SK-N-SH treated with all-trans-retinoic acid at 6 μM for 48 hours (cell line): ENCODE measurements around the gene HEMK1.

Experiments used
- ATAC-seq: fragments of 200-7000 bp; cut with Tn5 transposase; 3 replicates; pipeline ENCODE4 v1.9.1; 2020; ENCODE audit warnings: mild to moderate bottlenecking, moderate library complexity
- CSDC2 ChIP-seq: fragments of 250-450 bp; sonication (Bioruptor Pico); IDR thresholded peaks from 2 replicates; pipeline ENCODE4 v1.5.0; 2020; ENCODE audit warnings: mild to moderate bottlenecking, moderate library complexity
- GLIS3 ChIP-seq: fragments of 250-450 bp; sonication (Bioruptor Pico); IDR thresholded peaks from 2 replicates; pipeline ENCODE4 v1.5.0; 2020; ENCODE audit warnings: mild to moderate bottlenecking, moderate library complexity
- PPARA ChIP-seq: fragments of 250-450 bp; sonication (Bioruptor Pico); IDR thresholded peaks from 2 replicates; pipeline ENCODE4 v1.5.0; 2020; ENCODE audit warnings: mild to moderate bottlenecking, borderline replicate concordance
- RARB ChIP-seq: fragments of 250-450 bp; sonication (Bioruptor Pico); IDR thresholded peaks from 2 replicates; pipeline ENCODE4 v1.8.0; 2021; ENCODE audit warnings: mild to moderate bottlenecking, moderate library complexity
- TCF4 ChIP-seq: fragments of 250-450 bp; sonication (Bioruptor Pico); IDR thresholded peaks from 2 replicates; pipeline ENCODE4 v1.8.0; 2021; ENCODE audit warnings: mild to moderate bottlenecking, moderate library complexity, borderline replicate concordance
- TOX ChIP-seq: fragments of 250-450 bp; sonication (Bioruptor Pico); IDR thresholded peaks from 2 replicates; pipeline ENCODE4 v1.8.0; 2021; ENCODE audit warnings: mild to moderate bottlenecking, moderate library complexity, borderline replicate concordance
- ZC3H10 ChIP-seq: fragments of 250-450 bp; sonication (Bioruptor Pico); IDR thresholded peaks from 2 replicates; pipeline ENCODE4 v1.5.1; 2021; ENCODE audit warnings: mild to moderate bottlenecking, moderate library complexity
- ZFP3 ChIP-seq: fragments of 250-450 bp; sonication (Bioruptor Pico); IDR thresholded peaks from 2 replicates; pipeline ENCODE4 v1.5.0; 2020; ENCODE audit warnings: mild to moderate bottlenecking, moderate library complexity
- ZFP30 ChIP-seq: fragments of 450-650 bp; formaldehyde crosslinking; IDR thresholded peaks from 2 replicates; pipeline ENCODE4 v1.5.0; 2022; ENCODE audit warnings: mild to moderate bottlenecking, moderate library complexity
- ZNF70 ChIP-seq: fragments of 450-650 bp; formaldehyde crosslinking; IDR thresholded peaks from 2 replicates; pipeline ENCODE4 v1.5.0; 2020; ENCODE audit warnings: mild to moderate bottlenecking, moderate library complexity
- ZNF8 ChIP-seq: fragments of 450-650 bp; formaldehyde crosslinking; IDR thresholded peaks from 2 replicates; pipeline ENCODE4 v1.5.0; 2020; ENCODE audit warnings: mild to moderate bottlenecking, moderate library complexity
- TF ChIP-seq, protein P1 (sequence below): fragments of 250-450 bp; sonication (Bioruptor Pico); IDR thresholded peaks from 2 replicates; pipeline ENCODE4 v1.8.0; 2021; ENCODE audit warnings: low read depth, mild to moderate bottlenecking, moderate library complexity, borderline replicate concordance
- TF ChIP-seq, protein P2 (sequence below): fragments of 250-450 bp; sonication (Bioruptor Pico); IDR thresholded peaks from 2 replicates; pipeline ENCODE4 v1.5.1; 2021; ENCODE audit warnings: mild to moderate bottlenecking, moderate library complexity
- TF ChIP-seq, protein P3 (sequence below): fragments of 250-450 bp; sonication (Bioruptor Pico); IDR thresholded peaks from 2 replicates; pipeline ENCODE4 v1.5.0; 2020; ENCODE audit warnings: mild to moderate bottlenecking, moderate library complexity
- TF ChIP-seq, protein P4 (sequence below): fragments of 250-450 bp; sonication (Bioruptor Pico); IDR thresholded peaks from 2 replicates; pipeline ENCODE4 v1.8.0; 2020; ENCODE audit warnings: mild to moderate bottlenecking, moderate library complexity, borderline replicate concordance

HEMK1 gene

DNA sequence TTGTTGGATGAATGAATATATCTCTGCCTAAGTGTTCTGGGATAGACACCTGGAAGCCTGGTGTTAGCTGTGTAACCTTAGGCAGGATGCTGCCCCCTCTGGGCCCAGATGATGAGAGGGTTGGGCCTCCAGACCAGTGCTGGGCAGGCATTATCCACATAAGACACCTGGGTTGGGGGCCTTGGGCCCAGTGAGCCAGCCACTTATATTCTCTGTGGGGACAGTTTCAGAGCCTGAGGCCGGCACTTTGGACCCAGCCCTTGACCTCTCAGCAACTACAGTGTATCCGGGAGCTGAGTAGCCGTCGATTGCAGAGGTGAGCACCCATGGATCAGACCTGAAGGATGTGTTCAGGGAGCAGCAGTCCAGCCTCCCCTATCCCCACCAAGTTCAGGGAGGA is 2.2 kb downstream of the HEMK1 start:
- ATAC-seq = no peak
- TF ChIP-seq ZC3H10 (CRISPR knock-in tag) = no peak
- TF ChIP-seq ZNF70 = no peak
- TF ChIP-seq, protein P1, sequence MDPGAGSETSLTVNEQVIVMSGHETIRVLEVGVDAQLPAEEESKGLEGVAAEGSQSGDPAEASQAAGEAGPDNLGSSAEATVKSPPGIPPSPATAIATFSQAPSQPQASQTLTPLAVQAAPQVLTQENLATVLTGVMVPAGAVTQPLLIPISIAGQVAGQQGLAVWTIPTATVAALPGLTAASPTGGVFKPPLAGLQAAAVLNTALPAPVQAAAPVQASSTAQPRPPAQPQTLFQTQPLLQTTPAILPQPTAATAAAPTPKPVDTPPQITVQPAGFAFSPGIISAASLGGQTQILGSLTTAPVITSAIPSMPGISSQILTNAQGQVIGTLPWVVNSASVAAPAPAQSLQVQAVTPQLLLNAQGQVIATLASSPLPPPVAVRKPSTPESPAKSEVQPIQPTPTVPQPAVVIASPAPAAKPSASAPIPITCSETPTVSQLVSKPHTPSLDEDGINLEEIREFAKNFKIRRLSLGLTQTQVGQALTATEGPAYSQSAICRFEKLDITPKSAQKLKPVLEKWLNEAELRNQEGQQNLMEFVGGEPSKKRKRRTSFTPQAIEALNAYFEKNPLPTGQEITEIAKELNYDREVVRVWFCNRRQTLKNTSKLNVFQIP (CRISPR knock-in tag) = no peak
- TF ChIP-seq, protein P2, sequence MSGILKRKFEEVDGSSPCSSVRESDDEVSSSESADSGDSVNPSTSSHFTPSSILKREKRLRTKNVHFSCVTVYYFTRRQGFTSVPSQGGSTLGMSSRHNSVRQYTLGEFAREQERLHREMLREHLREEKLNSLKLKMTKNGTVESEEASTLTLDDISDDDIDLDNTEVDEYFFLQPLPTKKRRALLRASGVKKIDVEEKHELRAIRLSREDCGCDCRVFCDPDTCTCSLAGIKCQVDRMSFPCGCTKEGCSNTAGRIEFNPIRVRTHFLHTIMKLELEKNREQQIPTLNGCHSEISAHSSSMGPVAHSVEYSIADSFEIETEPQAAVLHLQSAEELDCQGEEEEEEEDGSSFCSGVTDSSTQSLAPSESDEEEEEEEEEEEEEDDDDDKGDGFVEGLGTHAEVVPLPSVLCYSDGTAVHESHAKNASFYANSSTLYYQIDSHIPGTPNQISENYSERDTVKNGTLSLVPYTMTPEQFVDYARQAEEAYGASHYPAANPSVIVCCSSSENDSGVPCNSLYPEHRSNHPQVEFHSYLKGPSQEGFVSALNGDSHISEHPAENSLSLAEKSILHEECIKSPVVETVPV = no peak
- no peak for TF ChIP-seq RARB (CRISPR knock-in tag)
- TF ChIP-seq ZNF8 = no peak
- TF ChIP-seq, protein P3, sequence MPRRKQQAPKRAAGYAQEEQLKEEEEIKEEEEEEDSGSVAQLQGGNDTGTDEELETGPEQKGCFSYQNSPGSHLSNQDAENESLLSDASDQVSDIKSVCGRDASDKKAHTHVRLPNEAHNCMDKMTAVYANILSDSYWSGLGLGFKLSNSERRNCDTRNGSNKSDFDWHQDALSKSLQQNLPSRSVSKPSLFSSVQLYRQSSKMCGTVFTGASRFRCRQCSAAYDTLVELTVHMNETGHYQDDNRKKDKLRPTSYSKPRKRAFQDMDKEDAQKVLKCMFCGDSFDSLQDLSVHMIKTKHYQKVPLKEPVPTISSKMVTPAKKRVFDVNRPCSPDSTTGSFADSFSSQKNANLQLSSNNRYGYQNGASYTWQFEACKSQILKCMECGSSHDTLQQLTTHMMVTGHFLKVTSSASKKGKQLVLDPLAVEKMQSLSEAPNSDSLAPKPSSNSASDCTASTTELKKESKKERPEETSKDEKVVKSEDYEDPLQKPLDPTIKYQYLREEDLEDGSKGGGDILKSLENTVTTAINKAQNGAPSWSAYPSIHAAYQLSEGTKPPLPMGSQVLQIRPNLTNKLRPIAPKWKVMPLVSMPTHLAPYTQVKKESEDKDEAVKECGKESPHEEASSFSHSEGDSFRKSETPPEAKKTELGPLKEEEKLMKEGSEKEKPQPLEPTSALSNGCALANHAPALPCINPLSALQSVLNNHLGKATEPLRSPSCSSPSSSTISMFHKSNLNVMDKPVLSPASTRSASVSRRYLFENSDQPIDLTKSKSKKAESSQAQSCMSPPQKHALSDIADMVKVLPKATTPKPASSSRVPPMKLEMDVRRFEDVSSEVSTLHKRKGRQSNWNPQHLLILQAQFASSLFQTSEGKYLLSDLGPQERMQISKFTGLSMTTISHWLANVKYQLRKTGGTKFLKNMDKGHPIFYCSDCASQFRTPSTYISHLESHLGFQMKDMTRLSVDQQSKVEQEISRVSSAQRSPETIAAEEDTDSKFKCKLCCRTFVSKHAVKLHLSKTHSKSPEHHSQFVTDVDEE (CRISPR knock-in tag) = no peak
- no peak for TF ChIP-seq TCF4 (CRISPR knock-in tag)
- TF ChIP-seq PPARA (CRISPR knock-in tag) = no peak
- TF ChIP-seq ZFP3 (CRISPR knock-in tag) = no peak
- TF ChIP-seq, all 23 proteins: peak for 0

DNA sequence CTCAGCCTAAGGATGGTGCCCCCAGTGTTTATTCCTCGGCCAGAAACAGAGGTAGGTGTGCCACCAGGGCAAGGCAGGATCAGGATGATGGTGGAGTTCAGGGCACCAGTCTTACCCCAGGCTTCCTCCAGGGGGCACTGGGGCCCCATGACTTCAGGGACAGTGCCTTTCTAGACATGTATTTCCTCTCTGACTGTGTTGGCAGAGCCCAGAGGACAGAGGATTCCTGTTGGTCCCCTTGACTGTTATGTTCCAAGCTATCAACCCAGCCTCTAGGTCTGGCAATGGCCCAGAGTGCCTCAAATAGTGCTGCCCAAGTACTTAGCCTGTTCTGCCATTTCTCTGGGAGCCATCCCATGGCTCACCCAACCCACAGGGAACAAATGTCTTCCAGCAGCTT is 2.8 kb downstream of the HEMK1 start:
- no peak for TF ChIP-seq PPARA (CRISPR knock-in tag)
- no peak for TF ChIP-seq TOX (CRISPR knock-in tag)
- no peak for TF ChIP-seq ZC3H10 (CRISPR knock-in tag)
- TF ChIP-seq ZFP30 (CRISPR knock-in tag) = peak; percentile 87
- TF ChIP-seq CSDC2 = no peak
- TF ChIP-seq RARB (CRISPR knock-in tag) = no peak
- TF ChIP-seq, protein P4, sequence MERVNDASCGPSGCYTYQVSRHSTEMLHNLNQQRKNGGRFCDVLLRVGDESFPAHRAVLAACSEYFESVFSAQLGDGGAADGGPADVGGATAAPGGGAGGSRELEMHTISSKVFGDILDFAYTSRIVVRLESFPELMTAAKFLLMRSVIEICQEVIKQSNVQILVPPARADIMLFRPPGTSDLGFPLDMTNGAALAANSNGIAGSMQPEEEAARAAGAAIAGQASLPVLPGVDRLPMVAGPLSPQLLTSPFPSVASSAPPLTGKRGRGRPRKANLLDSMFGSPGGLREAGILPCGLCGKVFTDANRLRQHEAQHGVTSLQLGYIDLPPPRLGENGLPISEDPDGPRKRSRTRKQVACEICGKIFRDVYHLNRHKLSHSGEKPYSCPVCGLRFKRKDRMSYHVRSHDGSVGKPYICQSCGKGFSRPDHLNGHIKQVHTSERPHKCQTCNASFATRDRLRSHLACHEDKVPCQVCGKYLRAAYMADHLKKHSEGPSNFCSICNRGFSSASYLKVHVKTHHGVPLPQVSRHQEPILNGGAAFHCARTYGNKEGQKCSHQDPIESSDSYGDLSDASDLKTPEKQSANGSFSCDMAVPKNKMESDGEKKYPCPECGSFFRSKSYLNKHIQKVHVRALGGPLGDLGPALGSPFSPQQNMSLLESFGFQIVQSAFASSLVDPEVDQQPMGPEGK = no peak
- TF ChIP-seq GLIS3 (CRISPR knock-in tag) = no peak
- no peak for TF ChIP-seq ZFP3 (CRISPR knock-in tag)
- peak; percentile 32 for ATAC-seq

DNA sequence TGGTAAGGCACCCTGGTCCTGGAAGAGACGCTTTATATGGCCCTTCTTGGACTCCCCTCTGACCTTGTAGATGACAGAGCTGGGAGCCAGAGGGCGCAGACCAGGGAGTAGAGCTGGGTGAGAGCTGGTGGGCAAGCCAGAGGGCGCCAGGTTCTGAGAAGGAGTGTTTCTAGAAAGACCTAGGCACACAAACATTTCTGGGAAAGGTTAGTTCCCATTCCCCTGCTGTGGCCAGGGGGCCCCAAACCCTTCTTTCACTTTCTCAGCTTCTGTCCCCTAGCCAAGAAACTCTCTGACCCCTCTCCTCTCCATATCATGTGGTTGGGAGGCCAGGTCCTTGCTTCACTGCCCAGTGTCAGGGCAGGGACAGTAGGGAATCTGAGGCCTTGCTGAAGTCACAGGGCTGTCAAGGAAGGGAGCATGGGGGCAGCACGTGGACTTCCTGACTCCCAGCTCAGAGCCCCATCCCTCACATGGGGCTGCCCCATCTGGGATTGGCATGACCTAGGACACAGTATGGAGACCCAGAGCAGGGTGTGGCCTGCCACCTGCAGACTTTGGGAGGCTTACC is 3.6 kb downstream of the HEMK1 start:
- TF ChIP-seq ZFP30 (CRISPR knock-in tag) (no peak), ZNF8 (no peak), CSDC2 (no peak)
- TF ChIP-seq, protein P3 (CRISPR knock-in tag) = no peak
- no peak for ATAC-seq
